Stimulated activated CD8-positive, alpha-beta memory T cell treated with anti-CD3 and anti-CD28 coated beads, Interleukin-4, amount 100 ng/mL, for 4 hours (primary cell): ENCODE measurements around the gene WDFY3.
"Not testable (repeated sequence)": the region's sequence is repeated elsewhere in the genome, so short reads cannot be mapped to it uniquely, and the experiment has no call there.

Experiments
- DNase-seq, 2 donors: peaks; one replicate each; pipeline ENCODE4 v3.0.0-alpha.2; 2020; ENCODE audit warnings: low read depth in 2 of 2, low spot score in 1 of 2

Gene WDFY3

DNA sequence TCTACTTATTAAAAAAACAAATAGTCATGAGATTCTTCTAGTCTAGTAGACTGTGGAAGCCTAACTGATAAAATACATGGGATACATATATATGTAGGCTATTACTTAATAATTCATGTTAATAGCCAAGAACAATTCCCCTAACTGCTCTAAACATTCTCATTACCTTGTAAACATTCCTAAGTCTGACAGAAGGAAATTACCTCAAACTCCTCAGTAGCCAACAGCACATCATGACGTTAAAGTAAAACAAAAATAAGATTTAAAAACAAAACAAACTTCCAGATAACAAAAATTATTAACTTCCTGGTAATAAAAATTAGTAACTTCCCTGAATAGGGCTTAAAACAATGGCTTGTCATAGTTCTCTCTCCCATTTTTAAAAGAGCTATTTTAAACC is 109.2 kb downstream of the WDFY3 start:
- no peak for DNase-seq

DNA sequence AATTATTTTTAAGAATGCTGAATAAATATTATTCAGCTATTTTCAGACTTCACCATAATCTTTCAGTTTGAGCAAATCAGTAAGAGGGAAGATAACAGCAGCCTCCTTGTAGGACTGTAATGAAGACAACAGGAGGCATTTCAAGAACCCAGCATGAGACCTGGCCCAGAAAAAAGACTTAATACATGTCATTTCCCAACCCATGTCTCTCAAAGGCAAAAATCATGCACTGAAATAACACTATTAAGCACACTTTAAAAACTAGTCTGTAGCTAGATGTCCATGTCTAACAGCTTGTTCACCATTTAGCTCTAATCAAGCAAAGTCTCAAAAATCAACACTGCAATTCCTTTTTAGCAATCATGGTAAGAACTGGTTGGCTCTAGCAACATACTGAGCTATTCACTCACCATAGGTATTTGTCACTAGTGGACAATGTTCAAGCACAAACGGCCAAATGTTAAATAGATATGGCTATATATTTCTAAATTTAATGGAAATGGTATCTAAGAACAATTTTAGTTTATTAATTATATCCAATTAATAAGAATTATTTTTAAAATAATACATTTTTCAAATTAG is 109.9 kb downstream of the WDFY3 start:
- DNase-seq = no peak

DNA sequence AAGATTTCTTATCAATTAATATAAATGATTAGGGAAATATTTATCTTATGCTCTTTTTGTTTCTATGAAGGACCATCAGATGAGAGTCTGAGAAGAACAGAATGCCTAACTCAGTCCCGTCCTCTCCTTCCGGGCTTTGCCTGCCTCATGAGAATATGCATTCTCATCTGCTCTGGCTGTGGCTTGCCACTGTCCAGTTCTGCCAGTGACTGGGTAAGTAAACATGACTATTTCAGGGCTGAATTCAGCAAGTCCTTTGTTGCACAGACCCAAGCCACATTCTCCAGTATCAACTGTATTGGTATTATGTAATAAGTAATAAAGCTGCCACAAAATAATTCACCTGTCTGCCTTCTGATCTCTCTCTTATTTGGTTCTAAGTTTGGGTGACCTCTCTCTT is 110.7 kb downstream of the WDFY3 start:
- DNase-seq = no peak

GRCh38 chr4:84852081-84852480 is 114.4 kb downstream of the WDFY3 start:
- DNase-seq = no peak

GRCh38 chr4:84849051-84849640 is 117.3 kb downstream of the WDFY3 start:
- no peak for DNase-seq

GRCh38 chr4:84848432-84848831 is 118.1 kb downstream of the WDFY3 start:
- DNase-seq = no peak

GRCh38 chr4:84847978-84848377 is 118.5 kb downstream of the WDFY3 start:
- DNase-seq = no peak

DNA sequence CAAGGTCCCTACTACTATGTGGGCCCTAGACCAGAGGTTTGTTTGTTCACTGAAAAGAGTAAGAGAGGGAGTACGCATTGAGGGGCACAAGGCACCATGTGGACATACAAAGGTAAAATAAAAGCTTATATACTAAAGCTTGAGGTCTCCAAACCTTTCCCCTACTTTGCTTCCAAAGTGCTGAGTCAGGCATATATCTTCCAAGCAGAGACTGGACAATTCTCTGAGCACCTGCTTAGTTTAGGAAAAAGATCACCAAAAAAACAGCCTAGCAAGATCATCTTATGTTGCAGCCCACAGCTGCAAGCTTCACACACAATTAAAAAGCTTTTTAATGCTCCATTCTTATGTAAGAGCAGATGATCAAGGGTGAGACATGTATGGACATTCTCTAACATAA is 119.5 kb downstream of the WDFY3 start:
- no peak for DNase-seq

GRCh38 chr4:84841435-84841834 is 125.1 kb downstream of the WDFY3 start:
- no peak for DNase-seq

GRCh38 chr4:84837751-84838150 is 128.7 kb downstream of the WDFY3 start:
- DNase-seq = no peak

DNA sequence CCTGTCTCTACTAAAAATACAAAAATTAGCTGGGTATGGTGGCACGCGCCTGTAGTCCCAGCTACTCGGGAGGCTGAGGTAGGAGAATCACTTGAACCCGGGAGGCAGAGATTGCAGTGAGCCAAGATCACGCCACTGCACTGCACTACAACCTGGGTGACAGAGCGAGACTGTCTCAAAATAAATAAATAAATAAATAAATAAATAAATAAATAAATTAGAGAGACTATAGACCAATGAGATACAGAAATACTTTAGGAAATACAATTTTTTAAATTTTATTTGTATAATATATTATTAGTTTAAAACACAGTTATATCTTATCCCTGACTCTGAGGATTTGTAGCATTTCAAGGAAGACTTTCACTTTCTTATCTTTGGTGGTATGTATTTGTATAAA is 136.9 kb downstream of the WDFY3 start:
- not testable (repeated sequence) for DNase-seq

DNA sequence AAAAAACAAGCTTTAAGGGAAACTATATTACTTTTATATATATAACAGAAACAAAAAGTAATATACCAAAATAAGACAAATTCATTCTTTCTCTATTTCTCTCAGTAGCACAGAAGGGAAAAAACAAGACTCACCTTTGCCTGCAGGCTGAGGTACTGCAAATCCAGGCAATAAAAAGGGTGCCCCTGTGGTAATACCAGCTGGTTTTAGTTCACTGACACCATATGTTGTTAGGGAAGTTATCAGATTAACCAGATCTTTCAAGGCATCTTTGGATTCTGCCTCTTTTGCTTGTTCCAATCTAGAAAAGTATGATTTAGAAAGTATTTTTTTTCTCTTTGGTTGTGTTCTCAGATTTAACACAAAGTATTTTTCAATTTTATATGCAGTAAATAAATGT is 139.8 kb downstream of the WDFY3 start:
- DNase-seq = no peak

DNA sequence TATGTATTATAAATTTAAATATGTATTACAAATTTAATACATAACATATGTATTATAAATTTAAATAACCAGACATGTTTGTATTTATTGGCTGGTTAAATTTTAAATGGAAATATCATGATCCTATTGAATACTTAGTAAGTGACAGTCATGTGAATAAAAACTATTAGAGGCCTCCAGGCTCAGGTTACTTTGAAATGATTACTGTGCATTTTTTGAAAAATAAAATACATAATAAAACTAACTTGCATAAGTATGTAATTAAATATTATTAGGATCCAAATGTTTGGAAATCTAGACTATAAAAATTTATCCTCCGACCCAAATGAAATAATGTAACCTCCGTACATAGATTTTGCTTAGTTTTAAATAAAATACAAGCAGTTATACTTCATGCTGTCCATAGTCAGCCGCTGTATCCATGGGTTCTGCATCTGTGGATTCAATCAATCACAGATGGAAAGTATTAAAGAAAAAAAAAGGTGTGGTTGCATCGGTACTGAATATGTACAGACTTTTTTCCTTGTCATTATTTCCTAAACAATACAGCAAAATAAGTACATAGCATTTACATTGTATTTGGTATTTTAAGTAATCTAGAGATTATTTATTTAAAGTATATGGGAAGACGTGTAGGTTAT is 140.7 kb downstream of the WDFY3 start:
- DNase-seq = no peak

DNA sequence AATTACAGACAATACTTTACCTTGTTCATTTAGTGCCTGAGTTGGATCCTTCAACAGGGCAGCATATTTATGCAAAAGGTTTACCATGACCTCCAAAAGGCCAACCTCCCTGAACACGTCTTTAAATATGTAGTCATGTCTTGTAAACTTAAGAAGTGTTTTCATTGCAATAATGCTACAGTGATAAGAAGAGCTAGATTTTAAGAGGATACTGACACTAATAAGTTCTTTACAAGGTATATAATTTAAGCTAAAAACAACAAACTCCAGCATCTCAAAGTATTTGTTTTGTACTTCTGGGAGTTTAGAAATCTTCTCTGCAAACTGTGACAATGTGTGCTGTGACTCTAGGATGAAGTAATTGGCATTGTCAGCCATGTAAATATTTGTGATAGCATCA is 145.4 kb downstream of the WDFY3 start:
- DNase-seq = no peak

DNA sequence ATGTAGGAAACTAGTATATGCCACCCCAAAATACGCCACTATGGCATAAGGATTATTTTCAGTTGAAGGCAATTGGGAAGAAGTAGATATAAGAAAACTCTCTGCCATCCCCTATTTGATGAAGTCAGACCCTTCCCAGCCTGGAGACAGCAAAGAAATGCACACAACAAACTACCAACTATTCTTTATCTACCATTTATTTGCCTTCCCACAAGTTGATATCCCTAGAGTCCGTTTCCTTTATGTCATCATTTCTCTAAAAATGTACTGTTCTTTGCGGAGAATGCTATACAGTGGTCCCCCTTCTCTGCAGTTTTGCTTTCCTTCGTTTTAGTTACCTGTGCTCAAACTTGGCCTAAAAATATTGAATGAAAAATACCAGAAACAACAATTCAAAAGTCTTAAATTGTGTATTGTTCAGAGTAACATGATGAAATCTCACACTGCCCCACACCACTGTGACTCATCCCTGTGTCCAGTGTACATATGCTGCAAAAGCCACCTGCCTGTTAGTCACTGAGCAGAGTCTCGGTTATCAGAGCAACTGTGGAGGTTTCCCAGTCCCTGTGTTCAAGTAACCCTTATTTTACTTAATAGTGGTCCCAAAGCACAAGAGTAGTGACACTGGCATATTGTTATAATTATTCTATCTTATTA is 152.3 kb downstream of the WDFY3 start:
- no peak for DNase-seq

DNA sequence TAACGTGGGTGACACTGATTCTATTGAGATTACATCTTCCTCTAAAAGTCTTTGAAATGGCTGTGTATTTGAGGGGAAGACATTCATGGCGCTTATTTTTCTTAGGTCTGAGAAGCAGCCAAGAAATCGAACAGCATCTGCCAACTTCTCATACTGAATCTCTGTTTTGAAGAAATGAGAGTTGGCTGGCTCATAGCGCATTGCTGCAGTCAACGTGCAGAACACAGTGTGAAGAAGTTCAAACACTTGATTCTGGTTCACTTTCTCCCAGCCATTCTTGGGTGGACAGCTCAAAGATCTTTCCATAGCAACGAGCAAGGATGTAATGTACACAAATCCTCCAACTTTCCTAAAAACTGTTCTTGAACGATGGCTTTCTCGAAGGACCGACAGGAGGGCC is 156.5 kb downstream of the WDFY3 start:
- no peak for DNase-seq

DNA sequence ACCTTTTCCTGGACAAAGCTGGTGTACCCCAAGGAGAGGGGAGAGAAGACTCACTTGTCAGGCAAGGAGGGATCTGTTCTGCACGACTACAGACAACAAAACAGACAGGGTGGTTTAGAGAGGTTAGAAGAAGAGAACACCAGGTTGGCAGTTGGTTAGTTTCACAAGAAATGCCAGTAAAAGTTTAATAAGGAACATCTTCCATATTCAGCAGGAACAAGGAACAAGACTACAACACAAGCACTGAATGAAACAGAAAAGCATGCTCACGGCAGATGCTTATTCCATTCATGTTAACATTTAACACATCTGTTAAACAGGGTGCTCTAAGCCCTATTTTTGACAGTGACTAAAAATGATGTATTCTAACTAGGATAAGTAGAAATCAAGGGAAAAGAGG is 158.2 kb downstream of the WDFY3 start:
- no peak for DNase-seq

GRCh38 chr4:84806541-84806940 is 159.9 kb downstream of the WDFY3 start:
- DNase-seq = not testable (repeated sequence)

DNA sequence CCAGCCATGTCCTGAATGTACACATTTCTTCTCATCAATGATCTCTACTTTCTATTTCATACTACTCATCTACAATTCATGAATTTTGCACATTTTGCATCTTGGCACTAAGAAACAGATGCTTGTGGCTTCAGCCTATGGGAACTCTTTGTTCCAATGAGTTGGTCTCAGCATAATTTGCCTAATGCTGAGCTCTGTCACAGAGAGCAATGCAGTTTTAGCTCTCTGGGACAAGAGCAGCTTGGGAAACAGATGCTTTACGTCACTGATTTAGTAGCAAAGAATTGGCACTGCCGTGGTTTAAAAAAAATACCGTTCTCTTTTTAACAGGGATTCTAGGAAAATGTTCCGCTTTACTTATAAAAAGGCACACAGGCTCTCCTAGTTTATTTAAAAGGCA is 162.4 kb downstream of the WDFY3 start:
- DNase-seq = no peak

- no peak for DNase-seq
Observed at GRCh38 chr4:84803720-84804119, 162.8 kb downstream of the WDFY3 start.

- no peak for DNase-seq
Observed at GRCh38 chr4:84803116-84803515, 163.4 kb downstream of the WDFY3 start.

DNA sequence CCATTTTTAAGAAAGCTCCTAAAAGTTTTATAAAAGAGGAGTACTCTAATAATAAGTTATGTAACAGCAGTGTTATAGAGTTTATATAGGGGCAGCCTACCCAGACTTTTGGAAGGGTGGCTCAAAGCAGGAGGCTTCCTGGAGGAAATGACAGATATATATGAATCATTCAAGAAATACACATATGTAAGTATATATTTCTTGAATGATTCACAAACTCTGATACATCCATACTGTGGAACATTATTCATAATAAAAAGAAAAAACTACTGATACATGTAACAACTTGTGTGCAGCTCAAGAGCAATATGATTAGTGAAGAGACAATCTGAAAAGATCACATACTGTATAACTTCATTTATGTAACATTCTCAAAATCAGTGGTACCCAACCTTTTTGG is 166.2 kb downstream of the WDFY3 start:
- DNase-seq = no peak
